GM10847 (cell line): ENCODE results near the gene SOWAHC.
A peak's percentile ranks its signal among the peaks of the same experiment; 100 is the strongest.

Experiments
- POLR2A ChIP-seq: IDR thresholded peaks from 2 replicates; pipeline ENCODE4 v1.6.1; 2011; ENCODE audit not compliant: insufficient read length; ENCODE audit errors: extremely low read depth

The SOWAHC gene, protein sequence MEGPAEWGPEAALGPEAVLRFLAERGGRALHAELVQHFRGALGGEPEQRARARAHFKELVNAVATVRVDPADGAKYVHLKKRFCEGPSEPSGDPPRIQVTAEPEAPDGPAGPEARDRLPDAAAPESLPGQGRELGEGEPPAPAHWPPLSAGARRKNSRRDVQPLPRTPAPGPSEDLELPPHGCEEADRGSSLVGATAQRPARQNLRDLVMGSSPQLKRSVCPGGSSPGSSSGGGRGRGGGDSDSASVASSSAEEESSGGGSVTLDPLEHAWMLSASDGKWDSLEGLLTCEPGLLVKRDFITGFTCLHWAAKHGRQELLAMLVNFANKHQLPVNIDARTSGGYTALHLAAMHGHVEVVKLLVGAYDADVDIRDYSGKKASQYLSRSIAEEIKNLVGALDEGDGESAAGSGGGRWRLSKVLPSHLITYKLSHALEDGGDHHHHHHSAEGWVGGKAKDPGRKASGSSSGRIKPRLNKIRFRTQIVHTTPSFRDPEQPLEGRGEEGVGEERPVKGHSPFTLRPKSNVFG

DNA sequence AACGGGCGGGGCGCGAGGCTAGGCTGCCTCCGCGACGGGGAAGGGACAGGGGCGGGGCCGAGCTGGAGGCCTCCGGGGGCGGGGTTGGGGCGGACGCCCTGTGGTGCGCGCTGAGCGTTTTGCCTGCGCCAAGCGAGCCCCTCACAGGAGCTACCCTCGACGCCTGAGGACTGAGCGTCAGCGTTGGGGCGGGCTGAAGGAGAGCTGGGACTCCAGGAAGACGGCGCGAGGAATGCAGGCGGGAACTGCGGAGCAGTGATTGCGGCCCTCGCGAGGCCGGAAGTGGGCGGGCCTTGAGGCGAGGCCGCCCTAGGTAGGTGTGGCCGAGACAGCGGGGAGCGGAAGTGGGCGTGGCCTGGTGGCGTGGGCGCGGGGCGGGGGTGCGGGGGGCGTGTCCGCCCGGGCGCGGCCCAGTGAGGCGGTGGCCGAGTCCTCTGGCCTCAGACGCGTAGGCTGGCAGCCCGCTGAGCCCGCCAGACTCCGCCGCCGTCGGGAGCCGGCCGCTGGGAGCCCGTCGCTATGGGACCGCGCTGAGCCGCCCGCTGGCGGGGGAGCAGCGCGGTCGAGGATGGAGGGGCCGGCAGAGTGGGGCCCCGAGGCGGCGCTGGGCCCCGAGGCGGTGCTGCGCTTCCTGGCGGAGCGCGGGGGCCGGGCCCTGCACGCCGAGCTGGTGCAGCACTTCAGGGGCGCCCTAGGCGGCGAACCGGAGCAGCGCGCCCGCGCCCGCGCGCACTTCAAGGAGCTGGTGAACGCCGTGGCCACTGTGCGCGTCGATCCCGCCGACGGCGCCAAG is at the start of gene SOWAHC, which contains the start of gene SEPTIN10:
Gene SOWAHC, plus strand, starts transcription at position 443 of the 793 bp plus-strand sequence. Its CDS starts 126 bp downstream, at position 569.
Gene SEPTIN10, minus strand, starts transcription at position 45 of the 793 bp plus-strand sequence. CDS start 139 bp downstream, outside the sequence.
- peak; percentile 15 for TF ChIP-seq POLR2A

DNA sequence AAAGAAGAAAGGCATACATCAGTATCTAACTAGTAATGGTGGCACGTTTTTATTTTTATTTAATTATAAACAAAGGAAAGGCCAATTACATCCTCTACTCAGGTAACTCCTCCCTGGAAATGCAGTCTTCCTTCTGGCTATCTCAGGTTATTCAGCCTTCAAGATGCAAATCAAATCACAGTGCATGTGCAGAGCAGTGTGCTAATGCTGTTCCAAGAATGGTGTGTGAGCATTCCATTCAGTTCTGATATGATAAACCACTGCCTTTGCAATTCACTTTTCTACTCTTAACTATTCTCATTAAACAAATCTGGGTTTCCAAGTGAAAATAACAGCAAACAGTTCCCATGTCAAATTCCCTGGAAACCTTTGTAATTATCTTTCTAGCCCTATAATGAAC is 38.8 kb upstream of the SOWAHC start:
- no peak for TF ChIP-seq POLR2A

DNA sequence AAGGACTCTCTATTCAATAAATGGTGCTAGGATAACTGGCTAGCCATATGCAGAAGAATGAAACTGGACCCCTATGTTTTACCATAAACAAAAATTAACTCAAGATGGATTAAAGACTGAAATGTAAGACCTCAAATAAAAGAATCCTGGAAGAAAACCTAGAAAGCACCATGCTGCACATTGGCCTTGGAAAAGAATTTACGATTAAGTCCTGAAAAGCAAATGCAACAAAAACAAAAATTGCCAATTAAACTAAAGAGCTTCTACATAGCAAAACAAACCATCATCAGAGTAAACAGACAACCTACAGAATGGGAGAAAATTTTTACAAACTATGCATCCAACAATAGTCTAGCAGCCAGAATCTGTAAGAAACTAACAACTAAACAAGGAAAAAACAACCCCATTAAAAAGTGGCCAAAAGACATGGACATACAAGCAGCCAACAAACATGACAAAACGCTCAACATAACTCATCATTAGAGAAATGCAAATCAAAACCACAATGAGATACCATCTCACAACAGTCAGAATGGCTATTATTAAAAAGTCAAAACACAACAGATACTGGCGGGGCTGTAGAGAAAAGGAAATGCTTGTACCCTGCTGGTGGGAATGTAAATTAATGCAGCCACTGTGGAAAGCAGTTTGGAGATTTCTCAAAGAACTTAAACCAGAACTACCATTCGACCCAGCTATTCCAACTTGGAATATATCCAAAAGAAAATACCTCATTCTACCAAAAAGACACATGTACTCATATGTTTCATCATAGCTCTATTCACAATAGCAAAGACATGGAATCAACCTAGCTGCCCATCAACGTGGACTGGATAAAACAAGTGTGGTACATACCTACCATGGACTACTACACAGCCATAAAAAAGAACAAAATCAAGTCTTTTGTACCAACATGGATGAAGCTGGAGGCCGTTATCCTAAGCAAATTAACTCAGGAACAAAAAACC is 31.0 kb upstream of the SOWAHC start:
- TF ChIP-seq POLR2A: no peak

DNA sequence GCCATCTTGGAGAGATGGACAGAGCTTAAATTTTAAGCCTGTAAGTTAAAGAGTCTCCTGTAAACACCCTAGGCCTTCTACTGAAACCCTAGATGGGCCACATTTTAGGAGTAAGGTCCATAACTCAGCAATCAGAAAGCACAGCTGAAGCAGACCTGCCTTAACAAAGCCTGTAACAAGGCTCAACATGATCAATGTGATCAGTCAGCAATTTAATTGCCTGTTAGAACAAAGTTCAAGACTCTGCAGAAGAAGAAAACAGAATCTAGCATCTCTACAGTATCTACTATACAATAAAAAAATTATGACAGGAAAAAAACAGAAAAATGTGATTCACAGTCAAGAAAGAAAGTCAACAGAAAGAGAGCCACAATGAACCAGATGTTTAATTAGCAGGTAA is 27.5 kb upstream of the SOWAHC start:
- no peak for TF ChIP-seq POLR2A

DNA sequence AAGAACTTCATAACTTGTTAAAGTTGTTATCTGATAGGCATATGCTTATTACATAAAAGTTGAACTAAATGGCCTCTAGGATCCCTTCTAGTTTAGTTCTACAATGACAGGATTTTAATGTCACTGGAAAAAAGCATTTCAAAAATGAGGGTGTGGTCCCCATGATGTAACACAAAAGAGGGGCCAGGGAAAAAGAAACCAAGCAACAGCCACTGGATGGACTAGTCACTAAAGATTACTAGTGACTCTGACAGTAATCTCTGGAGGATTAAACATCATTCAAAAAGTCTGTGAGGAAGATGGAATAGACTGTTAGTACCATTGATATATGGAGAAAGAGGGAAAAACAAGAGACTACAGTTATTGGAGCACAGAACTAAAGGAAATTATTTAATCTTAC is 23.0 kb upstream of the SOWAHC start:
- TF ChIP-seq POLR2A: no peak

DNA sequence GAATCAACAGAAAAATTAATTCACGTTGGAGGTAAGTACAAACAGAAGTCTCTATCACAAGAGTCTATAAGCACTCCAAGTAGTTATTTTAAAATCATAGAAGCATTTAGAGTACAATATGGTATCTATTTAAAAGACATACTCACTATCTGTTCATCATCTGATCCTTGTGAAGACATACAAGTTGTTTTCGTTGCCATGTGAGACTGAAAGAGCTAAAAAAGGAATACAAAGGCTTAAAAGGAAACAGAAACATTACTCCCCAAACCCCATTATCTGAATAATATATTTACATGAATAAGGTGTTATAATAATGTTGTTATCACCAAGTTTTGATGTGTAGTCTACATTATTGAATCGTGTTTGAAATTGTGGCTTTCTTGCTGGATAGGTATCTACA is 21.3 kb upstream of the SOWAHC start:
- TF ChIP-seq POLR2A: no peak

DNA sequence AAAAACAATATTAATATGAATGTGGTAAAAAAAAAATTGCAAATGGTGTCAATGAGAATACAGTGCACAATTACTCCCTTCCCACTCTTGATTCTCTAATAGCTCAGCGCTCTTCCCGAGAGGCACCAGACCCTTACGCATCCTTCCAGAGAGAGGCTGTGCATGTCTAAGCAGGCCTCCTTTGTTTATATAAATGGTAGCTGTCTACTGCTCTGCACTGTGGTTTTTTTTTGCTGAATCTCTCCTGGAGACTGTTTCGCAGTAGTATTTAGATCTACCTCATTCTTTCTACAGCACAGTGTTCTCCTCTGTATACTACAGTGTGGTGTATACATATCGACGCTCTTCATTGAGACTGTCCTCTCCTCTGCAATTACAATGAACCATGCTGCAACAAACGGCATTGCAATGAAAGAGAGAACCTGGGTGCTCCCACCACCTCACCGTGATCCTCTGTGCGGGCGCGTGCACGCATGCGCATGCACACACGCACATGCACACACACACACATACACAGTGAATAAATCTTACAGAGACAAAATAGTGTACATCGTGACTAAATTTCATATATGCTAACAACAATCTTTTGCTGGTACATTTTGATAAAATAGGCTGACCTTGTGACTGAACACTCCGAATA is 19.8 kb upstream of the SOWAHC start:
- no peak for TF ChIP-seq POLR2A

DNA sequence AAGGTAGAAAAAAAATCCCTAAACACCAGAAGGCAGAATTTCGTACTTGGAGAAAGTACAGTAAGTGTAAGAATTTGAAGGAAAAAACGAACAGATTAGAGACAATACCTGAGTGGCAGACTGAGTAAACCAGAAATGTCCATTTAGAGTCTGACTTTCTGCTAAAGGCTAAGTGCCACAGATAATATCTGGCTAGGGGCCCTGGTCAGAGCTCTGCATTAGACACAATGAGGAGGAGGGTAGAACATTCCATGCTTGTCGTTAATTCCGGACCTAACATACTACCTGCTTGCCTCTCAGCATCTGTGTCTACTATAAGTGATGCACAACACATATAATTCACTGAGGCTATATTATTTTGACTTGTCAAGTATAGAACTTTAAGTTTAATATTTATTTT is 18.5 kb upstream of the SOWAHC start:
- TF ChIP-seq POLR2A: no peak

DNA sequence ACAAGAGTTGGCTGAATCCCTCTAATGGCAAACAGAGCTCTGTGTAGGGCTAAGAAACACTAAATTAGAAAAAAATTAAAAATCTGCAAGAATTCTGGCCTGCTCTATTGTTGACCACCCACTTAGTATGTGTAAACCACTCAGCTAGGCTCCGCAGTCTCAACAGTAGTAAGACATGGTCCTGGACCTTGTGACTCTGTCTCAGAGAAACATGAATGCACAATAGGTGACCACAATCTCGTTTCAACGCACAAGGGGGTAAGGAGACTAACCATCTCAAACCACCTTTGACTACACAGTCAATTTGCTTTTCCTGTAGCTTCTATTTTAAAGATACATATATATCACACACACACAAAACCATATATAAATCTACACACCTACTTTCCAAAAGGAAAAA is 16.9 kb upstream of the SOWAHC start:
- no peak for TF ChIP-seq POLR2A

DNA sequence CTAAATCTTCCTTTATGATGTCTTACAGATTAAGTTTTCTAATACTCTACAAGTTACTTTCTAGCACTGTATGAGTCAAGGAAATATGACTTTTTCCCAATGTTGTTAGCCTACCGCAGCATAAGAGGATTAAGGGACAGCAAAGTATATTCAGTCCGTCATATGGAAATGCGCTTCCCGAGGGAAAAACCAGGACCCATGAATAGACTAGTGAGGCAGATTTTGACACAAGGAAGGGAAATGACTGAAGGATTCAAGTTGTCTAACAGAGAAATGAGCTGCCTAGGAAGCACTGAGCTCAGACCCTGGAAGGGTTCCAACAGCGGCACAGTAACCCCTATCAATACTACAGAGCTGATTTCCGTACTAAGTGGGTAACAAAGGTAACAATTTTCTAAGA is 12.4 kb upstream of the SOWAHC start:
- TF ChIP-seq POLR2A: no peak

DNA sequence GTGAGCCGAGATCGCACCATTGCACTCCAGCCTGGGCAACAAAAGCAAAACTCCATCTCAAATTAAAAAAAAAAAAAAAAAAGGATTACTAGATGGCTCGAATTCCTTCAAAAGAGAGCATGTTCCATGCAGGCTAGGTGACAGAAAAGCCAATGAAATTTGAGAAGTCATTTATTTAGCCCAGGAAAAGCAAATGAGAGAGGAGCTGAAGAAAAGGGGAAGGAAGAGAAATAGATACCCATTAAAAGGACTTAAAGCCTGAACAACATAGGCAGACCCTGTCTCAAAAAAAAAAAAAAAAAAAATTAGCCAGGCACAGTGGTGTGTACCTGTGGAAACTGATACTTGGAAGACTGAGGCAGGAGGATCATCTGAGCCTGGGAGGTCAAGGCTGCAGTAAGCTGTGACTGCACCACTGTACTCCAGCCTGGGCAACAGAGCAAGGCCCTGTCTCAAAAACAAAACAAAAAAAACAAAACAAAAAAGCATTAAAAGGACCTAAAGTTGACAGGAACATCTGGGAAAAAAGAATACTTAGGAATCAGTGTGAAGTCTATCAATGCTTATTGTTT is 11.5 kb upstream of the SOWAHC start:
- TF ChIP-seq POLR2A: no peak

DNA sequence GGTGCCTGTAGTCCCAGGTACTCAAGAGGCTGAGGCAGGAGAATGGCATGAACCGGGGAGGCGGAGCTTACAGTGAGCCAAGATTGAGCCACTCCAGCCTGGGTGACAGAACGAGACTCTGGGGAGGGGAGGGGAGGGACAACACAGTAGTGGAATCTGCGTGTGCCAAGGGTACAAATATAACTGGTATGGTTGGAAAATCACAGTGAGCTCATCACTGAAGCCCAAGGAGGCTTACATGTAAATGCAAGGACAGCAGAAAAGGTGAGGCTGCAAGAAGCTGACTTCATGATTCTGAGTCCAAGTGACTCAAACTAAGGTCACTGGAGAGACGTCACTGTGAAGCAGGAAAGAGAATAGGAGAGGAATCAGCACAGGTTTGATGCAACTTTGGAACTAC is 9.6 kb upstream of the SOWAHC start:
- no peak for TF ChIP-seq POLR2A

DNA sequence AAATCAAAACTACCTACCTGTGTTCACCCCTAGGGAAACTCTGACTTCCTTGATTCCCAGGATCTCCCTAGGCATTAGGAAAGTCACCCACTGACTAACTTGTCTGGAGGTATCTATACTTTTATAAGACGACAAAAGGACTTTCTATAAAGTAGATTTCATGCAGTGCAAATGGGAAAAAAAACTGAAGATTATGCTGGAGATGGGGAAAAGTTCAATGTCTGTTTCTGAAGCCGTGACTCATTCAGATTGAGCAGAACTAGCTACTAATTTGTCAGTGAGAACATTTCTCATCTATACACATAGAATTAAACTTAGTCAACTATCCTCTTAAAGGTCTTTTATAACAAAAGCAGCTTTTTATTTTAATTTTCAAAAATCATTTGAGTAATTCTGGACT is 6.4 kb upstream of the SOWAHC start:
- no peak for TF ChIP-seq POLR2A
